Stimulated activated CD4-positive, alpha-beta T cell treated with anti-CD3 and anti-CD28 coated beads, Interleukin-1b, Interleukin-23, amount 100 ng/mL, for 48 hours (primary cell): ENCODE measurements around the gene FRYL.
A peak's percentile ranks its signal among the peaks of the same experiment; 100 is the strongest.
"Not testable (repeated sequence)": the region's sequence is repeated elsewhere in the genome, so short reads cannot be mapped to it uniquely, and the experiment has no call there.

Source experiments
- DNase-seq: peaks from one replicate; pipeline ENCODE4 v3.0.0-alpha.2; 2020

FRYL gene

GRCh38 chr4:48742412-48742811 lies 37.7 kb downstream of the FRYL start:
- no peak for DNase-seq

GRCh38 chr4:48739560-48740019 lies 40.5 kb downstream of the FRYL start:
- DNase-seq, result no peak

GRCh38 chr4:48738856-48739255 lies 41.2 kb downstream of the FRYL start:
- no peak for DNase-seq

GRCh38 chr4:48728906-48729496 lies 51.1 kb downstream of the FRYL start:
- peak; percentile 50 for DNase-seq

- DNase-seq, result no peak
Measured at GRCh38 chr4:48727666-48728459, 52.2 kb downstream of the FRYL start.

- DNase-seq, result no peak
Measured at GRCh38 chr4:48725414-48725813, 54.7 kb downstream of the FRYL start.

GRCh38 chr4:48722509-48723446 lies 57.3 kb downstream of the FRYL start:
- DNase-seq, result no peak

- no peak for DNase-seq
Measured at GRCh38 chr4:48720459-48720858, 59.6 kb downstream of the FRYL start.

GRCh38 chr4:48718818-48719465 lies 61.1 kb downstream of the FRYL start:
- no peak for DNase-seq

- DNase-seq, result not testable (repeated sequence)
Measured at GRCh38 chr4:48716285-48716684, 63.8 kb downstream of the FRYL start.

- no peak for DNase-seq
Measured at GRCh38 chr4:48710446-48711209, 69.5 kb downstream of the FRYL start.

GRCh38 chr4:48709901-48710300 lies 70.2 kb downstream of the FRYL start:
- DNase-seq, result no peak

GRCh38 chr4:48708610-48709009 lies 71.5 kb downstream of the FRYL start:
- no peak for DNase-seq

- no peak for DNase-seq
Measured at GRCh38 chr4:48706736-48707135, 73.3 kb downstream of the FRYL start.

- DNase-seq, result no peak
Measured at GRCh38 chr4:48705609-48706008, 74.5 kb downstream of the FRYL start.

GRCh38 chr4:48704091-48704802 lies 75.8 kb downstream of the FRYL start:
- DNase-seq, result no peak

- no peak for DNase-seq
Measured at GRCh38 chr4:48699475-48699874, 80.6 kb downstream of the FRYL start.

- DNase-seq, result no peak
Measured at GRCh38 chr4:48698029-48698971, 81.8 kb downstream of the FRYL start.

- DNase-seq, result not testable (repeated sequence)
Measured at GRCh38 chr4:48697516-48697915, 82.6 kb downstream of the FRYL start.

- DNase-seq, result no peak
Measured at GRCh38 chr4:48694824-48695223, 85.3 kb downstream of the FRYL start.
